OCI-LY3 (cell line): ENCODE results near the gene GRIK5.

ENCODE experiments used
- EZH2phosphoT487 ChIP-seq: fragments of 200-600 bp; shearing (Covaris generic); IDR thresholded peaks from 2 replicates; pipeline ENCODE4 v1.6.1; 2018; ENCODE audit warnings: antibody characterized with exemption, mixed run types, low read depth
- TF ChIP-seq, protein P1 (sequence below): fragments of 200-600, 300-600 bp; sonication (generic); IDR thresholded peaks from 2 replicates; pipeline ENCODE4 v1.5.1; 2014; ENCODE audit warnings: antibody characterized with exemption, low read length, low read depth

GRCh38 chr19:42038666-42039065 is 31.3 kb downstream of the GRIK5 start:
- no peak for TF ChIP-seq EZH2phosphoT487
- TF ChIP-seq, protein P1, sequence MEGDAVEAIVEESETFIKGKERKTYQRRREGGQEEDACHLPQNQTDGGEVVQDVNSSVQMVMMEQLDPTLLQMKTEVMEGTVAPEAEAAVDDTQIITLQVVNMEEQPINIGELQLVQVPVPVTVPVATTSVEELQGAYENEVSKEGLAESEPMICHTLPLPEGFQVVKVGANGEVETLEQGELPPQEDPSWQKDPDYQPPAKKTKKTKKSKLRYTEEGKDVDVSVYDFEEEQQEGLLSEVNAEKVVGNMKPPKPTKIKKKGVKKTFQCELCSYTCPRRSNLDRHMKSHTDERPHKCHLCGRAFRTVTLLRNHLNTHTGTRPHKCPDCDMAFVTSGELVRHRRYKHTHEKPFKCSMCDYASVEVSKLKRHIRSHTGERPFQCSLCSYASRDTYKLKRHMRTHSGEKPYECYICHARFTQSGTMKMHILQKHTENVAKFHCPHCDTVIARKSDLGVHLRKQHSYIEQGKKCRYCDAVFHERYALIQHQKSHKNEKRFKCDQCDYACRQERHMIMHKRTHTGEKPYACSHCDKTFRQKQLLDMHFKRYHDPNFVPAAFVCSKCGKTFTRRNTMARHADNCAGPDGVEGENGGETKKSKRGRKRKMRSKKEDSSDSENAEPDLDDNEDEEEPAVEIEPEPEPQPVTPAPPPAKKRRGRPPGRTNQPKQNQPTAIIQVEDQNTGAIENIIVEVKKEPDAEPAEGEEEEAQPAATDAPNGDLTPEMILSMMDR, result no peak
